HEK293 (cell line): ENCODE results near the gene ANKRD40.

Source experiments
- CTCF ChIA-PET: fragments of 350-600 bp; formaldehyde crosslinking; extraction: SDS; loops from one replicate; lab custom pipeline; 2021; ENCODE audit warnings: antibody characterized with exemption; lab: Yijun Ruan, JAX
- POLR2A ChIA-PET: fragments of 300-600 bp; formaldehyde crosslinking; extraction: SDS; loops from one replicate; lab custom pipeline; 2020; ENCODE audit warnings: antibody characterized with exemption, inconsistent platforms; lab: Yijun Ruan, JAX
- H3K27ac ChIP-seq: fragments of 200-500 bp; sonication (Bioruptor generic); 2 replicates; pipeline ENCODE4 v1.5.1; 2014; ENCODE audit warnings: low read depth, low read length, control low read depth, inconsistent platforms; ENCODE audit errors: extremely low read depth
- H3K36me3 ChIP-seq, 2 experiments: fragments of 200-500 bp in 1 of 2; sonication (Bioruptor generic) in 1 of 2; 1 replicate in 1 of 2; 2 replicates in 1 of 2; pipeline ENCODE4 v1.5.1; 2014 to 2017; ENCODE audit warnings: inconsistent platforms in 2 of 2, low read length in 2 of 2; ENCODE audit not compliant: control insufficient read depth in 2 of 2, insufficient read depth in 1 of 2
- H3K4me1 ChIP-seq: fragments of 200-500 bp; sonication (Bioruptor generic); 2 replicates; pipeline ENCODE4 v1.5.1; 2014; ENCODE audit warnings: mild to moderate bottlenecking, low read length, inconsistent platforms; ENCODE audit not compliant: control insufficient read depth, insufficient read depth
- H3K4me3 ChIP-seq: 2 replicates; pipeline ENCODE4 v1.5.1; 2011; ENCODE audit warnings: low read depth, mild to moderate bottlenecking, control low read depth, low read length, moderate library complexity
- H3K9me3 ChIP-seq: fragments of 200-500 bp; sonication (Bioruptor generic); 2 replicates; pipeline ENCODE4 v1.5.1; 2014; ENCODE audit warnings: low read depth, low read length, inconsistent platforms; ENCODE audit not compliant: control insufficient read depth, insufficient read depth
- BCL11B ChIP-seq: fragments of 450-650 bp; formaldehyde crosslinking; IDR thresholded peaks from 2 replicates; pipeline ENCODE4 v1.5.1; 2016; ENCODE audit warnings: low read depth, missing biosample characterization, missing genetic modification characterization
- GLIS1 ChIP-seq: fragments of 450-650 bp; formaldehyde crosslinking; IDR thresholded peaks from 2 replicates; pipeline ENCODE4 v1.5.1; 2016; ENCODE audit warnings: missing biosample characterization, missing genetic modification characterization
- PRDM2 ChIP-seq: fragments of 450-650 bp; formaldehyde crosslinking; IDR thresholded peaks from 2 replicates; pipeline ENCODE4 v1.5.1; 2016; ENCODE audit warnings: missing biosample characterization, missing genetic modification characterization, borderline replicate concordance
- SCRT2 ChIP-seq: fragments of 450-650 bp; formaldehyde crosslinking; IDR thresholded peaks from 2 replicates; pipeline ENCODE4 v1.5.1; 2016; ENCODE audit warnings: missing biosample characterization, missing genetic modification characterization
- YY1 ChIP-seq: fragments of 450-650 bp; formaldehyde crosslinking; IDR thresholded peaks from 2 replicates; pipeline ENCODE4 v1.5.1; 2018; ENCODE audit warnings: missing biosample characterization, missing genetic modification characterization
- ZBTB17 ChIP-seq: fragments of 450-650 bp; formaldehyde crosslinking; IDR thresholded peaks from 2 replicates; pipeline ENCODE4 v1.5.1; 2016; ENCODE audit warnings: missing biosample characterization, missing genetic modification characterization
- ZEB2 ChIP-seq: fragments of 450-650 bp; formaldehyde crosslinking; IDR thresholded peaks from 2 replicates; pipeline ENCODE4 v1.5.1; 2016; ENCODE audit warnings: missing biosample characterization, missing genetic modification characterization
- ZNF341 ChIP-seq: fragments of 450-650 bp; formaldehyde crosslinking; IDR thresholded peaks from 2 replicates; pipeline ENCODE4; 2016; ENCODE audit warnings: low read depth, missing biosample characterization, missing genetic modification characterization
- ZNF366 ChIP-seq: fragments of 450-650 bp; formaldehyde crosslinking; conservative IDR thresholded peaks from 2 replicates; pipeline ENCODE4 v1.5.1; 2016; ENCODE audit warnings: missing biosample characterization, missing genetic modification characterization
- ZNF48 ChIP-seq: fragments of 450-650 bp; formaldehyde crosslinking; IDR thresholded peaks from 2 replicates; pipeline ENCODE4 v1.5.1; 2016; ENCODE audit warnings: missing biosample characterization, missing genetic modification characterization
- ZSCAN30 ChIP-seq: fragments of 450-650 bp; IDR thresholded peaks from 2 replicates; pipeline ENCODE4 v1.5.1; 2018; ENCODE audit warnings: missing biosample characterization, mild to moderate bottlenecking, missing genetic modification characterization, moderate library complexity

The ANKRD40 gene

GRCh38 chr17:50668838-50669581 is 38.7 kb downstream of the ANKRD40 start:
- CTCF ChIA-PET = interaction anchor here (0.6 to 2.0 kb wide), 7 partner anchors 13 to 176 kb away, joined by 3 to 7 read pairs (median 5); no protein-coding TSS in a partner anchor
- POLR2A ChIA-PET = interaction anchor here (0.7 kb wide), 1 partner anchor 521 kb away, joined by 3 read pairs; no protein-coding TSS in a partner anchor
- Histone ChIP-seq H3K27ac (no peak overlapping the region), H3K9me3 (no peaks in the 10 kb centered on the region), H3K4me1 (no peaks in the 10 kb centered on the region), H3K4me3 (no peak overlapping the region), H3K36me3 (no peaks in the 10 kb centered on the region)
- TF ChIP-seq ZNF341 (tag by site-specific recombination) (peak; percentile 79), ZBTB17 (tag by site-specific recombination) (no peak)

DNA sequence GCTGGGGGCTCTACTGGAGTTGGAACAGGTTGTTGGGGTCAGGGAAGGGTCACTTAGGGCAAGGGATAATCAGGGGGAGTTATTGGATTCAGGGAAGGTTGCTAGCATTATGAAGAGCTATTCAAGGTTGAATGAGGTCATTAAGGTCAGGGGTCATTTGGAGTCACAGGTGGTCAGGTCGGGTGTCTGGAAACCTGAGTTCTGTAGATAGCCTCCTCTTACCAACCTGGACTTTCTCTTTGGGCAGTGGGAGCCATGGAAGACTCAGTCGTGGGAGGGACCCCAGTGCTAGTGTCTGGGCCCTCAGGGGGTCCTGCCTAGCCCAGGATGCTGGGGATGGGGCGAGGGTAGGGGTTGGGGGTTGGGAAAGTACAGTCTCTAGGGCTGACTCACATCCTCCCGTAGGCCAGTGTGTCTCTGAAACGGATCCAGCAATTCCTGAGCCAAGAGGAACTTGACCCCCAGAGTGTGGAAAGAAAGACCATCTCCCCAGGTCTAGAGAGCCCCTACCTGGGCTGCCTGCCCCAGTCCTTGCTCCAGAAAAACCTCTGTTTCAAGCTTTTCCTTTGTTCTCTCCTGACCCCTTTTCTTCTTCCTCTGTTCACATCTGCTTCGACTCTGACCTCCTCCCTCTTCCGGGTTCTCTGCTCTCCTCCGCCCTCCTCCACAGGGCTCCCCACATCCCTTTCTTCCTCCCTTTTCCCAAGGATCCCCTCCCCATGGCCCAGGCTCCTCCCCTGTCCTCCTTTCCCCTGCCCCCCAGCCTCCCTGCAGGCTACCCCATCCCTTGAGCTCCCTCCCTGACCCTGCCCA is 39.5 kb downstream of the ANKRD40 start:
- no peak for TF ChIP-seq PRDM2 (tag by site-specific recombination)
- 0 out of 2 replicates have a peak, but pooled peaks have one; percentile 15 for TF ChIP-seq ZNF366
- TF ChIP-seq ZSCAN30 = no peak
- TF ChIP-seq BCL11B (tag by site-specific recombination) = peak; percentile 80; the same call in 1 of the 2 replicates
- 0 out of 2 replicates have a peak, but pooled peaks have one; percentile 18 for TF ChIP-seq ZEB2 (tag by site-specific recombination)
- no peak for TF ChIP-seq YY1 (tag by site-specific recombination)
- peak; percentile 76 for TF ChIP-seq SCRT2 (tag by site-specific recombination)
- Histone ChIP-seq H3K9me3 (no peaks in the 10 kb centered on the region), H3K36me3 (no peaks in the 10 kb centered on the region), H3K27ac (no peak overlapping the region), H3K4me1 (no peaks in the 10 kb centered on the region), H3K4me3 (no peak overlapping the region)
- POLR2A ChIA-PET = no interaction called here
- CTCF ChIA-PET = interaction anchor here (0.6 to 1.6 kb wide), 5 partner anchors 12 to 199 kb away, joined by 3 to 6 read pairs (median 3); no protein-coding TSS in a partner anchor

GRCh38 chr17:50667259-50668024 is 40.3 kb downstream of the ANKRD40 start:
- Histone ChIP-seq H3K36me3 (no peaks in the 10 kb centered on the region), H3K27ac (no peak overlapping the region), H3K4me3 (no peak overlapping the region), H3K4me1 (no peaks in the 10 kb centered on the region), H3K9me3 (no peaks in the 10 kb centered on the region)
- no peak for TF ChIP-seq GLIS1 (tag by site-specific recombination)
- TF ChIP-seq ZNF48 (tag by site-specific recombination) = no peak
- ChIA-PET POLR2A (no interaction called here), CTCF (interaction anchor here (0.6 to 1.6 kb wide), 4 partner anchors 14 to 200 kb away, joined by 3 to 6 read pairs (median 3); no protein-coding TSS in a partner anchor)
